HepG2 (cell line): ENCODE data around the gene GCDH. TPM values are rescaled to one million over a fixed set of nuclear protein-coding genes. Genes with fewer than 3 reads are reported as not detected.
A peak's percentile ranks its signal among the peaks of the same experiment; 100 is the strongest.

Experiments used
- BORCS8-MEF2B ChIP-seq: sonication (generic); formaldehyde crosslinking; IDR thresholded peaks from 2 replicates; pipeline ENCODE4 v1.8.0; 2022; ENCODE audit warnings: mild to moderate bottlenecking, missing genetic modification reagents
- HNRNPLL ChIP-seq: fragments of 200-400 bp; formaldehyde crosslinking; IDR thresholded peaks from 2 replicates; pipeline ENCODE4 v1.6.1; 2017; ENCODE audit warnings: mild to moderate bottlenecking, low read depth, low read length; ENCODE audit not compliant: poor library complexity, severe bottlenecking
- JUNB ChIP-seq: sonication (generic); formaldehyde crosslinking; IDR thresholded peaks from 2 replicates; pipeline ENCODE4 v1.8.0; 2022; ENCODE audit warnings: missing genetic modification reagents, mild to moderate bottlenecking, borderline replicate concordance
- KLF11 ChIP-seq: IDR thresholded peaks from 2 replicates; pipeline ENCODE4 v1.6.1; 2016; ENCODE audit warnings: missing compliant biosample characterization
- MIXL1 ChIP-seq: IDR thresholded peaks from 2 replicates; pipeline ENCODE4 v1.6.1; 2016
- PBX3 ChIP-seq: sonication (generic); formaldehyde crosslinking; IDR thresholded peaks from 2 replicates; pipeline ENCODE4 v1.8.1; 2023; ENCODE audit warnings: missing genetic modification reagents, inconsistent platforms, borderline replicate concordance
- PHF20 ChIP-seq: sonication (generic); formaldehyde crosslinking; IDR thresholded peaks from 2 replicates; pipeline ENCODE4 v1.5.0; 2020; ENCODE audit warnings: mild to moderate bottlenecking, missing genetic modification reagents
- PHF8 ChIP-seq: sonication (generic); formaldehyde crosslinking; IDR thresholded peaks from 2 replicates; pipeline ENCODE4 v1.5.0; 2020; ENCODE audit warnings: missing genetic modification reagents
- RARA ChIP-seq: IDR thresholded peaks from 2 replicates; pipeline ENCODE4 v1.6.1; 2016; ENCODE audit warnings: missing genetic modification reagents, missing compliant biosample characterization
- STAT6 ChIP-seq: sonication (generic); formaldehyde crosslinking; IDR thresholded peaks from 2 replicates; pipeline ENCODE4 v1.4.0; 2020; ENCODE audit warnings: missing genetic modification reagents, mild to moderate bottlenecking, borderline replicate concordance
- TP53 ChIP-seq: sonication (generic); formaldehyde crosslinking; conservative IDR thresholded peaks from 2 replicates; pipeline ENCODE4 v1.4.0; 2020; ENCODE audit warnings: missing genetic modification reagents
- ZBTB14 ChIP-seq: sonication (generic); formaldehyde crosslinking; IDR thresholded peaks from 2 replicates; pipeline ENCODE4 v1.4.0; 2020; ENCODE audit warnings: missing genetic modification reagents
- ZBTB44 ChIP-seq: sonication (generic); formaldehyde crosslinking; IDR thresholded peaks from 2 replicates; pipeline ENCODE4 v1.4.0; 2020; ENCODE audit warnings: missing genetic modification reagents
- ZFP90 ChIP-seq: sonication (generic); formaldehyde crosslinking; IDR thresholded peaks from 2 replicates; pipeline ENCODE4 v1.8.0; 2022; ENCODE audit warnings: missing genetic modification reagents, mild to moderate bottlenecking, inconsistent platforms, borderline replicate concordance
- ZNF256 ChIP-seq: sonication (generic); formaldehyde crosslinking; conservative IDR thresholded peaks from 2 replicates; pipeline ENCODE4 v1.4.0; 2020; ENCODE audit warnings: missing genetic modification reagents
- ZNF343 ChIP-seq: sonication (generic); formaldehyde crosslinking; IDR thresholded peaks from 2 replicates; pipeline ENCODE4 v1.4.0; 2020; ENCODE audit warnings: mild to moderate bottlenecking, missing genetic modification reagents
- ZNF547 ChIP-seq: sonication (generic); formaldehyde crosslinking; IDR thresholded peaks from 2 replicates; pipeline ENCODE4 v1.5.1; 2020; ENCODE audit warnings: mild to moderate bottlenecking, missing genetic modification reagents
- ZNF639 ChIP-seq: conservative IDR thresholded peaks from 2 replicates; pipeline ENCODE4 v1.6.1; 2018; ENCODE audit warnings: missing genetic modification reagents
- ZNF800 ChIP-seq: sonication (generic); formaldehyde crosslinking; IDR thresholded peaks from 2 replicates; pipeline ENCODE4 v1.4.0; 2020; ENCODE audit warnings: missing genetic modification reagents
- ZNF878 ChIP-seq: sonication (generic); formaldehyde crosslinking; IDR thresholded peaks from 2 replicates; pipeline ENCODE4 v1.8.1; 2023; ENCODE audit warnings: mild to moderate bottlenecking, missing genetic modification reagents, moderate library complexity
- polyA plus RNA-seq, 8 experiments: library from polyadenylated mRNA; depleted of rRNA in 3 of 8; stranded (reverse) in 7 of 8; unstranded in 1 of 8; fragments of >200 nt; fragmentation: Illumina TruSeq in 4 of 8; extraction: Trizol in 4 of 8; gene quantifications; 2 replicates each; pipeline versions ENCODE4 v1.2.1 to v1.2.3, GENCODE V29; 2011 to 2016; ENCODE audit warnings: low read depth in 4 of 8, missing spikeins in 1 of 8, mixed read lengths in 1 of 8; ENCODE audit not compliant: insufficient read depth in 1 of 8
- total RNA-seq, 5 experiments: library from RNA; depleted of rRNA; stranded (reverse); fragments of >200 nt; fragmentation: Illumina TruSeq; extraction: Trizol; gene quantifications; 2 replicates each; pipeline ENCODE4 v1.2.3, GENCODE V29; 2016; ENCODE audit warnings: low read depth in 1 of 5

Gene GCDH
- total and polyA plus RNA-seq, 2 of the 13 experiments (the other 11 are each of a cell fraction or from before 2014, with no cell fraction given), result 15.1 to 38.0 TPM

- TF ChIP-seq ZNF256 (no peak), PBX3 (no peak), ZNF639 (peak; percentile 89), ZNF547 (CRISPR knock-in tag) (peak; percentile 74; the same call in 1 of the 2 replicates), PHF20 (CRISPR knock-in tag) (peak; percentile 87), JUNB (no peak), STAT6 (CRISPR knock-in tag) (no peak), TP53 (CRISPR knock-in tag) (no peak), ZNF800 (CRISPR knock-in tag) (no peak), ZNF878 (CRISPR knock-in tag) (no peak), ZNF343 (no peak), RARA (CRISPR knock-in tag) (peak; percentile 12; the same call in 1 of the 2 replicates), BORCS8-MEF2B (CRISPR knock-in tag) (peak; percentile 71), ZBTB14 (CRISPR knock-in tag) (no peak), MIXL1 (no peak), ZBTB44 (CRISPR knock-in tag) (no peak), PHF8 (CRISPR knock-in tag) (peak; percentile 97), ZFP90 (CRISPR knock-in tag) (no peak), HNRNPLL (peak; percentile 30), KLF11 (CRISPR knock-in tag) (no peak)
Observed at GRCh38 chr19:12933287-12934072, 42.5 kb downstream of the GCDH start, which contains the start of gene FARSA (continued).
